Caco-2 (cell line): ENCODE measurements around the gene NEDD8. TPM values are rescaled to one million over a fixed set of nuclear protein-coding genes. Genes with fewer than 3 reads are reported as not detected.

ENCODE experiments used
- Bru-seq: library from RNA; stranded (reverse); fragments of 400-500 nt; gene quantifications from one replicate; lab custom pipeline; 2021; lab: Mats Ljungman, UMichigan
- BruChase-seq, 2 experiments: library from RNA; stranded (reverse); fragments of 400-500 nt; gene quantifications; one replicate each; lab custom pipeline; 2021; lab: Mats Ljungman, UMichigan
- BruUV-seq: library from RNA; stranded (reverse); fragments of 400-500 nt; replicated peaks from 2 replicates; lab custom pipeline; 2021; lab: Mats Ljungman, UMichigan
- CTCF ChIA-PET: fragments of 300-600 bp; sonication (Branson Sonifier 250); formaldehyde crosslinking; loops from one replicate; lab custom pipeline; 2022; ENCODE audit warnings: antibody characterized with exemption; lab: Charles Lee
- POLR2A ChIA-PET: fragments of 300-600 bp; sonication (Branson Sonifier 250); formaldehyde crosslinking; loops from one replicate; lab custom pipeline; 2022; ENCODE audit warnings: antibody characterized with exemption; lab: Charles Lee
- DNase-seq, 2 experiments: peaks; one replicate each; pipeline versions ENCODE4 v3.0.0 to v3.0.0-alpha.2; 2020 to 2022
- H3K27me3 ChIP-seq: replicated peaks from 2 replicates; pipeline ENCODE4 v1.6.0; 2011; ENCODE audit warnings: low read length; ENCODE audit not compliant: control insufficient read depth, insufficient read depth
- H3K36me3 ChIP-seq: 2 replicates; pipeline ENCODE4 v1.5.1; 2011; ENCODE audit warnings: low read length; ENCODE audit not compliant: control insufficient read depth, insufficient read depth
- H3K4me1 ChIP-seq: fragments of 250-450 bp; sonication (Bioruptor Pico); 2 replicates; pipeline ENCODE4 v1.5.1; 2020; ENCODE audit warnings: mild to moderate bottlenecking
- H3K4me3 ChIP-seq: 2 replicates; pipeline ENCODE4 v1.5.1; 2011; ENCODE audit warnings: low read depth, mild to moderate bottlenecking, control low read depth, low read length
- H3K9me3 ChIP-seq: fragments of 250-450 bp; sonication (Bioruptor Pico); 2 replicates; pipeline ENCODE4 v1.5.1; 2020; ENCODE audit warnings: mild to moderate bottlenecking, moderate library complexity
- H3K27ac Mint-ChIP-seq: one replicate; pipeline ENCODE4 v1.8.0; 2022; ENCODE audit warnings: mixed read lengths; ENCODE audit not compliant: unreplicated experiment
- H3K27me3 Mint-ChIP-seq: one replicate; pipeline ENCODE4 v1.8.0; 2022; ENCODE audit warnings: mixed read lengths; ENCODE audit not compliant: insufficient read depth, unreplicated experiment
- H3K36me3 Mint-ChIP-seq: one replicate; pipeline ENCODE4 v1.8.0; 2022; ENCODE audit warnings: mild to moderate bottlenecking, mixed read lengths; ENCODE audit not compliant: insufficient read depth, unreplicated experiment
- H3K4me1 Mint-ChIP-seq: one replicate; pipeline ENCODE4 v1.8.0; 2022; ENCODE audit warnings: low read depth, mixed read lengths; ENCODE audit not compliant: unreplicated experiment
- H3K4me3 Mint-ChIP-seq: one replicate; pipeline ENCODE4 v1.8.0; 2022; ENCODE audit warnings: mild to moderate bottlenecking, moderate library complexity, mixed read lengths; ENCODE audit not compliant: unreplicated experiment
- H3K9me3 Mint-ChIP-seq: one replicate; pipeline ENCODE4 v1.8.0; 2022; ENCODE audit warnings: mixed read lengths; ENCODE audit not compliant: unreplicated experiment
- CTCF ChIP-seq, 2 experiments: fragments of 200-600 bp in 1 of 2; IDR thresholded peaks; 1 replicate in 1 of 2; 2 replicates in 1 of 2; pipeline versions ENCODE4 v1.5.1 to v1.8.0; 2011 to 2022; ENCODE audit warnings: antibody characterized with exemption in 1 of 2, control low read depth in 1 of 2, inconsistent platforms in 1 of 2, low read depth in 1 of 2, low read length in 1 of 2, mild to moderate bottlenecking in 1 of 2, moderate library complexity in 1 of 2; ENCODE audit not compliant: insufficient read depth in 1 of 2, severe bottlenecking in 1 of 2, unreplicated experiment in 1 of 2
- intact Hi-C: fragments of 100-400 bp; cut with micrococcal nuclease; formaldehyde crosslinking; loops from one replicate; pipeline ENCODE4 v1.10.0; 2022; ENCODE audit not compliant: unreplicated experiment
- long read RNA-seq: library from polyadenylated mRNA; stranded (forward); transcript quantifications from one replicate; pipeline ENCODE4 v2.0.0, GENCODE V29; 2022
- total RNA-seq: library from RNA; stranded (reverse); gene quantifications from 2 replicates; pipeline ENCODE4 v1.2.3, GENCODE V29; 2022

Gene NEDD8
- total RNA-seq (210 and 218 TPM in 2 replicates), Bru-seq, nascent RNA (percentile 97 among the genes with signal in this experiment), BruChase-seq, experiment 1, labeled RNA remaining after a 2-hour chase (percentile 99 among the genes with signal in this experiment), BruChase-seq, experiment 2, labeled RNA remaining after a 6-hour chase (percentile 99 among the genes with signal in this experiment)
- long read RNA-seq, transcript NEDD8-201 (4 exons, 708 nt) = major isoform, 154 of 173 reads
- long read RNA-seq, transcript NEDD8-202 (4 exons, 626 nt) = minor isoform, 7 of 173 reads
- long read RNA-seq, transcript NEDD8-206 (5 exons, 651 nt) = minor isoform, 6 of 173 reads
- long read RNA-seq, partial matches to known transcripts = 1 of 173 reads
- long read RNA-seq, other reads (novel, unspliced or antisense) = 0 of 173 reads

DNA sequence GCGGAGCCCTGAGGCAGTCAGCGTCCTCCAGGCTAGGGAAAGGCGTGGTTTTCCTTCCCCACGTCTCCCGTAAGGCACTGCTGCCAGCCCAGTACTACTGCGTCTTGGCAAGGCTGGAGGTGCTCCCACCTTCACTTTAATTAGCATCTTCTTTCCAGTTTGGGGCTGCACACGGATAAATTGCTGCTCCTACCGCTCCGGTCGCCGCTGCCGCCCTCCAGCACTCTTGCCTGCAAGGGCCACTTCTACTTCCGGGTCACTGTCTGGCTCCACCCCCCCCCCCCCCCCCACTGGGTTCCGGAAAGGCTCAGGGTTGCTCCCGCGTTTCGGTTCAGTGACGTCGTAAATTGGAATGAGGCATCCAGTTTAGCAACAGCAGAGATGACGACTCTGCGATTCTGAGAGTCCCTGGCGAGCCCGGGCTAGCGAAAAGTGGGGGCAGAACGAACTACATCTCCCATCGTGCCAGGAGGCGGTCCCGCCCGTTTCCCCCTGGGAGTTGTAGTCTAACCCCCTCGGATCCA lies at the start of gene NEDD8:
NEDD8 (minus strand) TSS at position 247 of the 524 bp plus-strand sequence; CDS start at position 147, 100 bp downstream.
- intact Hi-C loops = loop anchor here (1.0 kb wide), 2 partner anchors 10 to 16 kb away; partner anchors contain the start of genes MDP1 and TINF2
- no peak for TF ChIP-seq CTCF (IDR thresholded peaks at IDR 0.05; ENCODE audit: insufficient read depth in 1 of 2, low read depth in 1 of 2, low read length in 1 of 2, severe bottlenecking in 1 of 2, unreplicated experiment in 1 of 2)
- Mint-ChIP-seq H3K4me1 (peaks cover 4% of the 10 kb centered on the region), H3K27me3 (no peaks in the 10 kb centered on the region), H3K36me3 (peaks cover 31% of the 10 kb centered on the region), H3K9me3 (no peaks in the 10 kb centered on the region), H3K27ac (peak within 1 kb of the TSS; percentile 85), H3K4me3 (peak within 1 kb of the TSS; percentile 81)
- DNase-seq = peak; percentile 93 to 94
- POLR2A ChIA-PET = interaction anchor here (1.8 kb wide), 1 partner anchor 10 kb away, joined by 20 read pairs; the partner anchor contains the start of gene TINF2
- no TSS peak for BruUV-seq
- Histone ChIP-seq H3K27me3 (no peaks in the 10 kb centered on the region), H3K36me3 (peaks cover 3% of the 10 kb centered on the region; the same call in 1 of the 2 replicates), H3K4me3 (peak within 1 kb of the TSS; percentile 76), H3K4me1 (no peaks in the 10 kb centered on the region), H3K9me3 (no peaks in the 10 kb centered on the region)
- CTCF ChIA-PET = interaction anchor here (1.8 kb wide), 1 partner anchor 10 kb away, joined by 7 read pairs; the partner anchor contains the start of gene TINF2

DNA sequence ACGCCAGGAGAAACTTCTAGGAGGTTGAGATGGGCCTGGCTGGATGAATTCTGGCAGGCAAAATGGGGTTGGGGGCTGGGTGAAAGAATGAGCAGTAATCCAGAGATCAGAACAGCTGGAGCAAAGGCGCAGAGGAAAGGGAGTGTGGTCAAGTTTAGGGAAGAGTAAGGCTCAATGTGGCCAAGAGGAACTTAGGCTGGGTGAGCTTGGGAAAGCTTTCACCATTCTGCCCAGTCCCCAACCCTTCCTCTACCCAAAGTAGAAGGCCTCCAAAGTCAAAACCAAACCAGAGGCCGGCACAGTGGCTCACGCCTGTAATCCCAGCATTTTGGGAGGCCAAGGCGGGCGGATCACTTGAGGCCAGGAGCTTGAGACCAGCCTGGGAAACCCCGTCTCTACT lies 49.5 kb upstream of the NEDD8 start:
- no peak for DNase-seq
- Mint-ChIP-seq H3K36me3 (no peaks in the 10 kb centered on the region), H3K27ac (no peak overlapping the region), H3K9me3 (no peaks in the 10 kb centered on the region), H3K4me1 (no peaks in the 10 kb centered on the region), H3K4me3 (no peak overlapping the region), H3K27me3 (no peaks in the 10 kb centered on the region)
- no peak for TF ChIP-seq CTCF (IDR thresholded peaks at IDR 0.05; ENCODE audit: insufficient read depth in 1 of 2, low read depth in 1 of 2, low read length in 1 of 2, severe bottlenecking in 1 of 2, unreplicated experiment in 1 of 2)
- POLR2A ChIA-PET = no interaction called here
- Histone ChIP-seq H3K9me3 (no peaks in the 10 kb centered on the region), H3K4me3 (no peak overlapping the region), H3K36me3 (no peaks in the 10 kb centered on the region), H3K27me3 (no peaks in the 10 kb centered on the region), H3K4me1 (no peaks in the 10 kb centered on the region)
- intact Hi-C loops = no loop called here
- no TSS peak for BruUV-seq
- CTCF ChIA-PET = no interaction called here

- Histone ChIP-seq H3K4me3 (no peak overlapping the region), H3K27me3 (no peaks in the 10 kb centered on the region), H3K4me1 (no peaks in the 10 kb centered on the region), H3K9me3 (no peaks in the 10 kb centered on the region), H3K36me3 (no peaks in the 10 kb centered on the region)
- no peaks in the 10 kb centered on the region for H3K4me1 Mint-ChIP-seq
- BruUV-seq = no TSS peak
- H3K36me3 Mint-ChIP-seq = no peaks in the 10 kb centered on the region
- no peaks in the 10 kb centered on the region for H3K9me3 Mint-ChIP-seq
- no peaks in the 10 kb centered on the region for H3K27me3 Mint-ChIP-seq
- intact Hi-C loops = no loop called here
- DNase-seq = no peak
- no peak for TF ChIP-seq CTCF (IDR thresholded peaks at IDR 0.05; ENCODE audit: insufficient read depth in 1 of 2, low read depth in 1 of 2, low read length in 1 of 2, severe bottlenecking in 1 of 2, unreplicated experiment in 1 of 2)
- no peak overlapping the region for H3K4me3 Mint-ChIP-seq
- ChIA-PET POLR2A (no interaction called here), CTCF (interaction anchor here (1.6 kb wide), 1 partner anchor 10 kb away, joined by 5 read pairs; the partner anchor contains the start of gene RABGGTA)
- no peak overlapping the region for H3K27ac Mint-ChIP-seq
Observed at GRCh38 chr14:24280797-24281460, 48.8 kb upstream of the NEDD8 start.
